ENCODE measurements around the gene DNAI2.

- TF ChIP-seq, protein P1, sequence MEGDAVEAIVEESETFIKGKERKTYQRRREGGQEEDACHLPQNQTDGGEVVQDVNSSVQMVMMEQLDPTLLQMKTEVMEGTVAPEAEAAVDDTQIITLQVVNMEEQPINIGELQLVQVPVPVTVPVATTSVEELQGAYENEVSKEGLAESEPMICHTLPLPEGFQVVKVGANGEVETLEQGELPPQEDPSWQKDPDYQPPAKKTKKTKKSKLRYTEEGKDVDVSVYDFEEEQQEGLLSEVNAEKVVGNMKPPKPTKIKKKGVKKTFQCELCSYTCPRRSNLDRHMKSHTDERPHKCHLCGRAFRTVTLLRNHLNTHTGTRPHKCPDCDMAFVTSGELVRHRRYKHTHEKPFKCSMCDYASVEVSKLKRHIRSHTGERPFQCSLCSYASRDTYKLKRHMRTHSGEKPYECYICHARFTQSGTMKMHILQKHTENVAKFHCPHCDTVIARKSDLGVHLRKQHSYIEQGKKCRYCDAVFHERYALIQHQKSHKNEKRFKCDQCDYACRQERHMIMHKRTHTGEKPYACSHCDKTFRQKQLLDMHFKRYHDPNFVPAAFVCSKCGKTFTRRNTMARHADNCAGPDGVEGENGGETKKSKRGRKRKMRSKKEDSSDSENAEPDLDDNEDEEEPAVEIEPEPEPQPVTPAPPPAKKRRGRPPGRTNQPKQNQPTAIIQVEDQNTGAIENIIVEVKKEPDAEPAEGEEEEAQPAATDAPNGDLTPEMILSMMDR (IDR thresholded peaks at IDR 0.05) = no peak
- no peak for TF ChIP-seq HDAC2 (IDR thresholded peaks at IDR 0.05)
- TF ChIP-seq, protein P2, sequence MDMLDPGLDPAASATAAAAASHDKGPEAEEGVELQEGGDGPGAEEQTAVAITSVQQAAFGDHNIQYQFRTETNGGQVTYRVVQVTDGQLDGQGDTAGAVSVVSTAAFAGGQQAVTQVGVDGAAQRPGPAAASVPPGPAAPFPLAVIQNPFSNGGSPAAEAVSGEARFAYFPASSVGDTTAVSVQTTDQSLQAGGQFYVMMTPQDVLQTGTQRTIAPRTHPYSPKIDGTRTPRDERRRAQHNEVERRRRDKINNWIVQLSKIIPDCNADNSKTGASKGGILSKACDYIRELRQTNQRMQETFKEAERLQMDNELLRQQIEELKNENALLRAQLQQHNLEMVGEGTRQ (IDR thresholded peaks at IDR 0.05) = no peak
- no peak for TF ChIP-seq POLR2AphosphoS2 (conservative IDR thresholded peaks at IDR 0.05; ENCODE audit: low read length)
- TF ChIP-seq POLR2A (IDR thresholded peaks at IDR 0.05; ENCODE audit: low read length) = no peak
- no peak for TF ChIP-seq FOSB (CRISPR knock-in tag; IDR thresholded peaks at IDR 0.05)
- no peak for TF ChIP-seq SMC3 (IDR thresholded peaks at IDR 0.05)
- TF ChIP-seq EP300 (IDR thresholded peaks at IDR 0.05) = no peak
- TF ChIP-seq REST (IDR thresholded peaks at IDR 0.05) = no peak
- TF ChIP-seq KDM1A (IDR thresholded peaks at IDR 0.05; ENCODE audit: low read depth) = no peak
- TF ChIP-seq CBX8 (IDR thresholded peaks at IDR 0.05) = no peak
- TF ChIP-seq, protein P3, sequence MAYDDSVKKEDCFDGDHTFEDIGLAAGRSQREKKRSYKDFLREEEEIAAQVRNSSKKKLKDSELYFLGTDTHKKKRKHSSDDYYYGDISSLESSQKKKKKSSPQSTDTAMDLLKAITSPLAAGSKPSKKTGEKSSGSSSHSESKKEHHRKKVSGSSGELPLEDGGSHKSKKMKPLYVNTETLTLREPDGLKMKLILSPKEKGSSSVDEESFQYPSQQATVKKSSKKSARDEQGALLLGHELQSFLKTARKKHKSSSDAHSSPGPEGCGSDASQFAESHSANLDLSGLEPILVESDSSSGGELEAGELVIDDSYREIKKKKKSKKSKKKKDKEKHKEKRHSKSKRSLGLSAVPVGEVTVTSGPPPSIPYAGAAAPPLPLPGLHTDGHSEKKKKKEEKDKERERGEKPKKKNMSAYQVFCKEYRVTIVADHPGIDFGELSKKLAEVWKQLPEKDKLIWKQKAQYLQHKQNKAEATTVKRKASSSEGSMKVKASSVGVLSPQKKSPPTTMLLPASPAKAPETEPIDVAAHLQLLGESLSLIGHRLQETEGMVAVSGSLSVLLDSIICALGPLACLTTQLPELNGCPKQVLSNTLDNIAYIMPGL (CRISPR knock-in tag; IDR thresholded peaks at IDR 0.05; ENCODE audit: borderline replicate concordance) = no peak
These were observed 16.7 kb upstream of the DNAI2 start for GRCh38 chr17:74257311-74257710.
